HepG2 (cell line): ENCODE data around the gene SPP2. TPM values are rescaled to one million over a fixed set of nuclear protein-coding genes. Genes with fewer than 3 reads are reported as not detected.

Experiments used
- ATAC-seq: fragments of 200-7000 bp; cut with Tn5 transposase; 3 replicates; pipeline ENCODE4 v1.9.1; 2020; ENCODE audit warnings: mild to moderate bottlenecking, moderate library complexity
- BruUV-seq: library from RNA; stranded (reverse); fragments of 400-500 nt; replicated peaks from 2 replicates; lab custom pipeline; 2021; lab: Mats Ljungman, UMichigan
- CTCF ChIA-PET: fragments of 300-600 bp; formaldehyde crosslinking; extraction: SDS; loops from one replicate; lab custom pipeline; 2021; ENCODE audit warnings: low total read pairs, inconsistent platforms, low intra/inter-chr PET ratio; lab: Yijun Ruan, JAX
- POLR2A ChIA-PET: fragments of 350-600 bp; sonication (Branson Sonifier 250); formaldehyde crosslinking; loops from one replicate; lab custom pipeline; 2020; ENCODE audit warnings: antibody characterized with exemption, inconsistent platforms; lab: Yijun Ruan, JAX
- DNase-seq: peaks from one replicate; pipeline ENCODE4 v3.0.0-alpha.2; 2015; ENCODE audit warnings: low spot score
- FAIRE-seq: peaks from 3 replicates; lab custom pipeline; 2011; peaks lifted over from hg19 to GRCh38; lab: Jason Lieb, UNC
- H2AFZ ChIP-seq: one replicate; pipeline ENCODE4 v1.6.1; 2011; ENCODE audit warnings: low read length, inconsistent platforms
- H3K27ac ChIP-seq: fragments of 300-600 bp; 3 replicates; pipeline ENCODE4 v1.8.0; 2011; ENCODE audit warnings: mixed run types, mild to moderate bottlenecking, mixed read lengths, low read length, inconsistent platforms; ENCODE audit not compliant: insufficient read depth; ENCODE audit errors: extremely low read length
- H3K27me3 ChIP-seq, 2 experiments: fragments of 200-600 bp in 1 of 2; 2 replicates in 1 of 2; 3 replicates in 1 of 2; pipeline versions ENCODE4 v1.6.0 to v1.8.0; 2011; ENCODE audit warnings: low read length in 2 of 2, mild to moderate bottlenecking in 2 of 2, moderate library complexity in 2 of 2, inconsistent platforms in 1 of 2; ENCODE audit not compliant: insufficient read depth in 2 of 2, control insufficient read depth in 1 of 2
- H3K36me3 ChIP-seq, 2 experiments: fragments of 200-600 bp in 1 of 2; replicated peaks in 1 of 2; 2 replicates in 1 of 2; 3 replicates in 1 of 2; pipeline versions ENCODE4 v1.5.1 to v1.8.0; 2011; ENCODE audit warnings: low read length in 2 of 2, inconsistent platforms in 1 of 2; ENCODE audit not compliant: insufficient read depth in 2 of 2, control insufficient read depth in 1 of 2
- H3K4me1 ChIP-seq: 2 replicates; pipeline ENCODE4 v1.5.1; 2012; ENCODE audit warnings: low read length, inconsistent platforms; ENCODE audit not compliant: insufficient read depth
- H3K4me2 ChIP-seq: 2 replicates; pipeline ENCODE4 v1.6.0; 2011; ENCODE audit warnings: low read depth, low read length, inconsistent platforms
- H3K4me3 ChIP-seq, 3 experiments: fragments of 200-600 bp in 1 of 3; sonication (generic), shearing (Covaris generic) in 1 of 3; replicated peaks in 1 of 3; 2 replicates each; pipeline ENCODE4 v1.5.1; 2011 to 2016; ENCODE audit warnings: low read length in 3 of 3, inconsistent platforms in 2 of 3, low read depth in 2 of 3, mild to moderate bottlenecking in 2 of 3, control low read depth in 1 of 3, mixed read lengths in 1 of 3; ENCODE audit not compliant: insufficient read depth in 1 of 3
- H3K79me2 ChIP-seq: one replicate; pipeline ENCODE4 v1.6.1; 2011; ENCODE audit warnings: low read length, inconsistent platforms; ENCODE audit not compliant: insufficient read depth
- H3K9ac ChIP-seq: 2 replicates; pipeline ENCODE4 v1.6.0; 2011; ENCODE audit warnings: mild to moderate bottlenecking, low read depth, low read length, inconsistent platforms; ENCODE audit not compliant: insufficient read depth
- H3K9me3 ChIP-seq: 2 replicates; pipeline ENCODE4 v1.5.1; 2012; ENCODE audit warnings: mild to moderate bottlenecking, low read length
- H4K20me1 ChIP-seq: 2 replicates; pipeline ENCODE4 v1.6.0; 2011; ENCODE audit warnings: inconsistent platforms, mild to moderate bottlenecking, low read length, moderate library complexity; ENCODE audit not compliant: insufficient read depth
- ARNT2 ChIP-seq: sonication (generic); formaldehyde crosslinking; IDR thresholded peaks from 2 replicates; pipeline ENCODE4 v1.8.0; 2022; ENCODE audit warnings: mild to moderate bottlenecking, low read depth, missing genetic modification reagents, moderate library complexity
- IRX3 ChIP-seq: sonication (generic); formaldehyde crosslinking; IDR thresholded peaks from 2 replicates; pipeline ENCODE4 v1.8.1; 2023; ENCODE audit warnings: mild to moderate bottlenecking, low read depth, missing genetic modification reagents, borderline replicate concordance
- KMT2B ChIP-seq: IDR thresholded peaks from 2 replicates; pipeline ENCODE4 v1.6.1; 2016; ENCODE audit warnings: missing genetic modification reagents, missing compliant biosample characterization
- NR2F1 ChIP-seq, 2 experiments: fragments of 450-650 bp in 1 of 2; formaldehyde crosslinking in 1 of 2; IDR thresholded peaks; 2 replicates each; pipeline versions ENCODE4 v1.5.0 to v1.6.1; 2016 to 2020; ENCODE audit warnings: mild to moderate bottlenecking in 1 of 2, missing compliant biosample characterization in 1 of 2, missing genetic modification reagents in 1 of 2, moderate library complexity in 1 of 2
- PREB ChIP-seq: sonication (generic); formaldehyde crosslinking; IDR thresholded peaks from 2 replicates; pipeline ENCODE4 v1.4.0; 2020; ENCODE audit warnings: missing genetic modification reagents
- RFXANK ChIP-seq: IDR thresholded peaks from 2 replicates; pipeline ENCODE4 v1.6.1; 2016
- ZFP36L1 ChIP-seq: sonication (generic); formaldehyde crosslinking; IDR thresholded peaks from 2 replicates; pipeline ENCODE4 v1.8.0; 2022; ENCODE audit warnings: mild to moderate bottlenecking, missing genetic modification reagents, moderate library complexity
- ZNF512 ChIP-seq: sonication (generic); formaldehyde crosslinking; IDR thresholded peaks from 2 replicates; pipeline ENCODE4 v1.4.0; 2020; ENCODE audit warnings: mild to moderate bottlenecking, missing genetic modification reagents
- ZNF644 ChIP-seq: IDR thresholded peaks from 2 replicates; pipeline ENCODE4 v1.6.1; 2016; ENCODE audit warnings: low read depth
- WGBS: methylation state at CpG from one replicate; pipeline ENCODE4 v1.1.6; 2017; ENCODE audit warnings: low lambda C conversion rate; 5-methylcytosine and 5-hydroxymethylcytosine counted together
- in situ Hi-C: cut with HindIII; loops from 2 replicates; pipeline ENCODE4 v1.10.0; 2017; ENCODE audit warnings: low pct_unique_long_range_greater_than_20kb; ENCODE audit not compliant: extremely low pct_ligation_motif_present
- intact Hi-C: fragments of 100-400 bp; cut with micrococcal nuclease; formaldehyde crosslinking; loops from one replicate; pipeline ENCODE4 v1.10.0; 2022; ENCODE audit not compliant: unreplicated experiment
- polyA plus RNA-seq, 8 experiments: library from polyadenylated mRNA; depleted of rRNA in 3 of 8; stranded (reverse) in 7 of 8; unstranded in 1 of 8; fragments of >200 nt; fragmentation: Illumina TruSeq in 4 of 8; extraction: Trizol in 4 of 8; gene quantifications; 2 replicates each; pipeline versions ENCODE4 v1.2.1 to v1.2.3, GENCODE V29; 2011 to 2016; ENCODE audit warnings: low read depth in 4 of 8, missing spikeins in 1 of 8, mixed read lengths in 1 of 8; ENCODE audit not compliant: insufficient read depth in 1 of 8
- total RNA-seq, 5 experiments: library from RNA; depleted of rRNA; stranded (reverse); fragments of >200 nt; fragmentation: Illumina TruSeq; extraction: Trizol; gene quantifications; 2 replicates each; pipeline ENCODE4 v1.2.3, GENCODE V29; 2016; ENCODE audit warnings: low read depth in 1 of 5
- TF ChIP-seq, protein P1 (sequence below): fragments of 450-650 bp; IDR thresholded peaks from 2 replicates; pipeline ENCODE4 v1.6.1; 2017; ENCODE audit warnings: mild to moderate bottlenecking
- TF ChIP-seq, protein P2 (sequence below): sonication (generic); formaldehyde crosslinking; IDR thresholded peaks from 2 replicates; pipeline ENCODE4 v1.4.0; 2020; ENCODE audit warnings: mild to moderate bottlenecking, missing genetic modification reagents
- TF ChIP-seq, protein P3 (sequence below): sonication (generic); formaldehyde crosslinking; IDR thresholded peaks from 2 replicates; pipeline ENCODE4 v1.4.0; 2020; ENCODE audit warnings: missing genetic modification reagents, borderline replicate concordance
- TF ChIP-seq, protein P4 (sequence below): sonication (generic); formaldehyde crosslinking; IDR thresholded peaks from 2 replicates; pipeline ENCODE4 v1.9.0; 2021; ENCODE audit warnings: missing genetic modification reagents, mild to moderate bottlenecking, borderline replicate concordance

SPP2 gene
- total and polyA plus RNA-seq, 2 of the 13 experiments (the other 11 are each of a cell fraction or from before 2014, with no cell fraction given), result not detected

GRCh38 chr2:234025891-234026401 is 24.6 kb upstream of the SPP2 start:
- Histone ChIP-seq H3K4me1 (no peaks in the 10 kb centered on the region), H3K27me3 (no peaks in the 10 kb centered on the region; a peak in 1 of 5 replicates), H3K79me2 (no peaks in the 10 kb centered on the region), H3K9ac (no peak overlapping the region), H4K20me1 (no peaks in the 10 kb centered on the region), H2AFZ (no peak overlapping the region), H3K9me3 (no peaks in the 10 kb centered on the region), H3K4me3 (no peak overlapping the region), H3K36me3 (no peaks in the 10 kb centered on the region), H3K27ac (no peak overlapping the region), H3K4me2 (no peak overlapping the region)
- TF ChIP-seq, protein P1, sequence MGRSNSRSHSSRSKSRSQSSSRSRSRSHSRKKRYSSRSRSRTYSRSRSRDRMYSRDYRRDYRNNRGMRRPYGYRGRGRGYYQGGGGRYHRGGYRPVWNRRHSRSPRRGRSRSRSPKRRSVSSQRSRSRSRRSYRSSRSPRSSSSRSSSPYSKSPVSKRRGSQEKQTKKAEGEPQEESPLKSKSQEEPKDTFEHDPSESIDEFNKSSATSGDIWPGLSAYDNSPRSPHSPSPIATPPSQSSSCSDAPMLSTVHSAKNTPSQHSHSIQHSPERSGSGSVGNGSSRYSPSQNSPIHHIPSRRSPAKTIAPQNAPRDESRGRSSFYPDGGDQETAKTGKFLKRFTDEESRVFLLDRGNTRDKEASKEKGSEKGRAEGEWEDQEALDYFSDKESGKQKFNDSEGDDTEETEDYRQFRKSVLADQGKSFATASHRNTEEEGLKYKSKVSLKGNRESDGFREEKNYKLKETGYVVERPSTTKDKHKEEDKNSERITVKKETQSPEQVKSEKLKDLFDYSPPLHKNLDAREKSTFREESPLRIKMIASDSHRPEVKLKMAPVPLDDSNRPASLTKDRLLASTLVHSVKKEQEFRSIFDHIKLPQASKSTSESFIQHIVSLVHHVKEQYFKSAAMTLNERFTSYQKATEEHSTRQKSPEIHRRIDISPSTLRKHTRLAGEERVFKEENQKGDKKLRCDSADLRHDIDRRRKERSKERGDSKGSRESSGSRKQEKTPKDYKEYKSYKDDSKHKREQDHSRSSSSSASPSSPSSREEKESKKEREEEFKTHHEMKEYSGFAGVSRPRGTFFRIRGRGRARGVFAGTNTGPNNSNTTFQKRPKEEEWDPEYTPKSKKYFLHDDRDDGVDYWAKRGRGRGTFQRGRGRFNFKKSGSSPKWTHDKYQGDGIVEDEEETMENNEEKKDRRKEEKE, result no peak
- TF ChIP-seq ZNF512 (CRISPR knock-in tag) (no peak), ZNF644 (CRISPR knock-in tag) (no peak), PREB (CRISPR knock-in tag) (no peak), ZFP36L1 (CRISPR knock-in tag) (no peak), NR2F1 (CRISPR knock-in tag; IDR thresholded peaks at IDR 0.05) (no peak), KMT2B (CRISPR knock-in tag) (no peak), RFXANK (CRISPR knock-in tag) (no peak), IRX3 (no peak), ARNT2 (CRISPR knock-in tag) (no peak)
- TF ChIP-seq, protein P2, sequence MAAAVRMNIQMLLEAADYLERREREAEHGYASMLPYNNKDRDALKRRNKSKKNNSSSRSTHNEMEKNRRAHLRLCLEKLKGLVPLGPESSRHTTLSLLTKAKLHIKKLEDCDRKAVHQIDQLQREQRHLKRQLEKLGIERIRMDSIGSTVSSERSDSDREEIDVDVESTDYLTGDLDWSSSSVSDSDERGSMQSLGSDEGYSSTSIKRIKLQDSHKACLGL (CRISPR knock-in tag), result no peak
- TF ChIP-seq, protein P3, sequence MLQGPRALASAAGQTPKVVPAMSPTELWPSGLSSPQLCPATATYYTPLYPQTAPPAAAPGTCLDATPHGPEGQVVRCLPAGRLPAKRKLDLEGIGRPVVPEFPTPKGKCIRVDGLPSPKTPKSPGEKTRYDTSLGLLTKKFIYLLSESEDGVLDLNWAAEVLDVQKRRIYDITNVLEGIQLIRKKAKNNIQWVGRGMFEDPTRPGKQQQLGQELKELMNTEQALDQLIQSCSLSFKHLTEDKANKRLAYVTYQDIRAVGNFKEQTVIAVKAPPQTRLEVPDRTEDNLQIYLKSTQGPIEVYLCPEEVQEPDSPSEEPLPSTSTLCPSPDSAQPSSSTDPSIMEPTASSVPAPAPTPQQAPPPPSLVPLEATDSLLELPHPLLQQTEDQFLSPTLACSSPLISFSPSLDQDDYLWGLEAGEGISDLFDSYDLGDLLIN, result no peak
- TF ChIP-seq, protein P4, sequence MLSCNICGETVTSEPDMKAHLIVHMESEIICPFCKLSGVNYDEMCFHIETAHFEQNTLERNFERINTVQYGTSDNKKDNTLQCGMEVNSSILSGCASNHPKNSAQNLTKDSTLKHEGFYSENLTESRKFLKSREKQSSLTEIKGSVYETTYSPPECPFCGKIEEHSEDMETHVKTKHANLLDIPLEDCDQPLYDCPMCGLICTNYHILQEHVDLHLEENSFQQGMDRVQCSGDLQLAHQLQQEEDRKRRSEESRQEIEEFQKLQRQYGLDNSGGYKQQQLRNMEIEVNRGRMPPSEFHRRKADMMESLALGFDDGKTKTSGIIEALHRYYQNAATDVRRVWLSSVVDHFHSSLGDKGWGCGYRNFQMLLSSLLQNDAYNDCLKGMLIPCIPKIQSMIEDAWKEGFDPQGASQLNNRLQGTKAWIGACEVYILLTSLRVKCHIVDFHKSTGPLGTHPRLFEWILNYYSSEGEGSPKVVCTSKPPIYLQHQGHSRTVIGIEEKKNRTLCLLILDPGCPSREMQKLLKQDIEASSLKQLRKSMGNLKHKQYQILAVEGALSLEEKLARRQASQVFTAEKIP (CRISPR knock-in tag), result no peak
- intact Hi-C loops, result no loop called here
- FAIRE-seq (no peak), DNase-seq (no peak), ATAC-seq (no peak; the same call in 2 of the 3 replicates)
- POLR2A ChIA-PET, result no interaction called here
- BruUV-seq, result no TSS peak
- 48% methylated on average over 5 of the region's 5 CpGs for WGBS
- CTCF ChIA-PET, result no interaction called here
- in situ Hi-C loops, result no loop called here
